Eye (tissue), 1 donor: ENCODE measurements around the gene LGALS8.
"Not testable (repeated sequence)": the region's sequence is repeated elsewhere in the genome, so short reads cannot be mapped to it uniquely, and the experiment has no call there.

Source experiments
- DNase-seq: peaks from one replicate; pipeline ENCODE4 v3.0.0-alpha.2; 2015

The LGALS8 gene

DNA sequence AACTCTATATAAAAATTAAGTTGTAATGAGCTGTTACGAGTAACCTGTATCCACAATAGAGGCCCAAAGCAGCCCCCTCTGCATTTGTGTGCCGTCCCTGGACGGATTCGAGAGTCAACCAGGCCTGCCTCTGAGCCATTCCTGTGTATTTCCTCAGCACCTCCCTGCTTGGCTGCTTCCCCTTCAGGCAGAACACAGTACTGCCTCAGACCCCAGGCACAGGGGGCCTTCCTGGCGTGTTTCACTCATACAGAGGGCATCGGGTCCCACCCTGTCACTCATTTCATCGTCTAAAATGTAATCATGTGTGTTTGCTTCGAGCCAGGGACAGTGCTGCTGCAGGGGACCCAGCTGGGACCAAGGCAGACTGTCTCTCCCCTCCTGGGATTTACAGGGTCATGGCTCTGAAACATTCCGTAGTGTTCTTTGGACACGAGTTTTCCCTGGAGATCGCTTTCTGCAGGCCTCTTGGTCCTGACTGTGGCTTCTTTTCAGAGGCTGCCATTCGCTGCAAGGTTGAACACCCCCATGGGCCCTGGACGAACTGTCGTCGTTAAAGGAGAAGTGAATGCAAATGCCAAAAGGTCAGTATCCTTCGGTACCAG lies 19.4 kb downstream of the LGALS8 start:
- peak; percentile 46 for DNase-seq

DNA sequence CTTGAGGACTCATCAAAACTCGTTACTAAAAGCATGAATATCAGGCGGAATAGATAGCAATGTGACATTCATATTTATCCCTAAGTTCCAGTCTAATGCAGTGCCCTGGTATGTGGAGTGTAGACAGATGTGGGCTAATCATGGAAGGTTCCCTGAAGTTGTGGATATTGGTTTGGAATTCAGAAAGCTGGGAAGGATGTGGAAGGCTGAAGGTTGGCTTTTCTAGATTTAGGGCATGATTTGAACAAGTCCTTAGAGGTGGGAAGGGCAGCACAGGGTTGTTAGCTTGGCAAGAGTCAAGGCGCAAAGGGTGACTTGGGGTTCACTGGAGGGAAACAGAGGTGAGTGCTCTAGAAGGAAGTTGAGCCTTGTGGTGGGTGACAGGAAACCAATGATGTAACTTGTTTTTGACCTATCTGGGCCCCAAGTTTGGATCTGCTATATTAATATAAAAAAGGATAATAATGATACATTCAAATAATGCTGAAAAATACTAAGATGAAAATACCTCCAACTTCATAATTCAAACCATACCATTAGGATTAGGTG lies 21.9 kb downstream of the LGALS8 start:
- no peak for DNase-seq

DNA sequence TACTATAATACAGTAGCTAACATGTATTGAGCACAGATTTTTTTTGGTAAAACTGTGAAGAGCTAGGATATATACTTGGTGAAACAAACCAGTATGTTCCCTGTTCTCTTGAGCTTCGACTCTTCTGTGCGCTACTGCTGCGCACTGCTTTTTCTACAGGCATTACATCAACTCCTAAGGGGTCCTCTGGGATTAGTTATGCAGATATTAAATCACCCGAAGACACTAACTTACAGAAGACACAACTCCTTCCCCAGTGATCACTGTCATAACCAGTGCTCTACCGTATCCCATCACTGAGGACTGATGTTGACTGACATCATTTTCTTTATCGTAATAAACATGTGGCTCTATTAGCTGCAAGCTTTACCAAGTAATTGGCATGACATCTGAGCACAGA lies 24.7 kb downstream of the LGALS8 start:
- no peak for DNase-seq

DNA sequence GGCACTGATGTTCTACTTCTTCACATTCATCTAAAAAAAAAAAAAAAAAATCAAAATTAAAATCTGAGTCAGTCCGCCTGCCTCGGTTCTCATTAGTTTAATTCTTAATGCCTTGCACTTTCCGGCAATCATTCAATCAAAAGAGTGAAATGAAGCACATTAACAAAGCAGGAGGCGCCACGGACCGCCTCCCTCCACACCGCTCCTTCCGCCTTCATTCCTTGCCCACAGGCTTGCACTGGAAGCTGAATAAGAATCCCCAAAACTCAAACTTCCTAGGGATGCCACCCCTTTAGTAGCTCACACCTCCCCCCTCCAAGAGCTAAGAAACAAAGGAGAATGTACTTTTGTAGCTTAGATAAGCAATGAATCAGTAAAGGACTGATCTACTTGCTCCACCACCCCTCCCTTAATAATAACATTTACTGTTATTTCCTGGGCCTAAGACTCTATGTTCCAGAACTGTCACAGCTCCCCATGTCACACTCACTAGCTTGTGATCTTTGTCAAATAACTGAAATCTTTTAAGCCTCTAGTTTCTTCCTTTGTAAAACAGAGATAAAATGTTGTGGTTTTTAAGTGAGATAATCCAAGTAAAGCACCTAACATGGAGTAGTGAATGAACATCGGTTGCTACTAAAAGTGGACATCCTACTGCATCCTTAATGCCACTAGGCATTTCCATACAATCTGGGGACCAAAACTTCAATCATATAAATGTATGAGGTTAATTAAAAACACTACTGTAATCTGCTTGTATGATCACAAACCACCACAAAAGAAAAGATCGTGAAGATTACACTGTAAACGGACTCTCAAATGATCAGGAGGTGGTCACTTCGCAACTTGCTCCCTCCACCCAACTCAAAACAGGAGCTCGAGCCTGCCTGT lies 27.4 kb downstream of the LGALS8 start:
- no peak for DNase-seq

DNA sequence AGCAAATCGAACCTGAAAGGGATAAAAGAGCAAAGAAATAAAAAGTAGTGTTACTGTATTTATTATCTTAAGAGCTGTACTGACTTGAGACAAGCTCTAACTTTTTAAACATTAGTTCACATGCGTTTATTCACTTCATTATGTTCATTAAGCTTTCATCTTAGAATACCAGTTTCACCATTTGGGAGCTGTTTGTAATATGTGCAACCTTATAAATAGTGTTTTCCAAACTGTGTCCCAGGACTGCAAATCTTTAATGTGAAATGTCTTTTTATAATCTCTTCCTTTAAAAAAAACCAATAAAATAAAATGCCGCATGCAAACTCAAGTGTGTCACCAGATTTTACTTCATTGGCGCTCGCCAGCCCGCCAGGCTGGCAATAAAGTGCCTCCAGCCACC lies 28.3 kb downstream of the LGALS8 start:
- DNase-seq = no peak

DNA sequence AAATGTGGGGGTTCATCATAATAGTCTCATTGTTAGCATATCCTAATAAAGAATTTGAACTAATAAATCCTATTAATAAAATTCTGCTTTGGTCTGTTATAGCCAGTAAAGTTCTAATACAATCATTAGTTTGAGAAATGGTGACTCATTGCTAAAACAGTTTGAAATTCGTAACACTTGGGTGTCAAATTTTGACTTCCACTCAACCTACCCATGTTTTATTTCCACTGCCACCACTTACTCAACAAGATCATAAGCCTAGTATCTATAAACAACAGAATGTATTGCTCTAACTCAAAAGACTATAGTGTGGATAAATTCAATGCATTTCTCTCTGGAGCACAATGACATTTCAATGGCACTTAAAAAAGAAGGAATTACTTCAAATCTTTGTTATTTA lies 29.1 kb downstream of the LGALS8 start:
- no peak for DNase-seq

DNA sequence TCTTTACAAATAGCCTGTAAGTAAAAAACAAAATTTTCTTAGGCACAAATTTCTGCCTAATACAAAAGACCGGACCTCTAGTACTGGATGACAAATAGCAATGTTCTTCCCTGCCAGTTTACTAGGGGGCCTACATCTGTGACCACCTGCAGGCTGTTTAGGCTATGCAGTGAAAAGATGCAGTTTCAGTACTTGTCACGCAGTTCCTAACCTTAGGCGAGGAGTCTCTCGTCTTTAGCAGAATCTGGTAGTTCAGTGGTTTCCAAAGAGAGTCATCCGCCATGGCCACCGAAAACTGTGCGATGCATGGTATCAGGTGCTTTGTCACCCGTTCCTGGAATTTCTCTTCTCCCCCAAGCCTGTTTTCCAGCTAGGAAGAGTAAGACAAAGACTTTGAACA lies 29.6 kb downstream of the LGALS8 start:
- DNase-seq = no peak

DNA sequence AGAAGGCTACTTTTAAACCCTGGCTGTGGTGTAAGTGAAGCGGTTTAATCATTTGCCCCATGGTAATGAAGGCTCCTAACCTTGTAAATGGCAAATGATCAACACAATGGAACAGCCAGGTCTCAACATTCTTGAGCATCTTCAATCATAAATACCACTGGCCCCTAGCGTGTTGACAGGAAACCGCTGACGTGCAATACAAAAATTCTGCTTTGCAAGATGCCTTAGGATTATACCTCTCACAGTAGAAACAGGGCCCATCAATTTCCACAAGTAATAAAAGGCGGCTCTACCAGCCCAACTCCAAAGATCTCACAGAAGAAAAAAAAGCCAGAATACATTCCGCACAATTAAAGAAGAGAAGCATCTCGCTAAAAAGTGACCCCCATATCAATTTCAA lies 32.8 kb downstream of the LGALS8 start:
- DNase-seq = no peak

DNA sequence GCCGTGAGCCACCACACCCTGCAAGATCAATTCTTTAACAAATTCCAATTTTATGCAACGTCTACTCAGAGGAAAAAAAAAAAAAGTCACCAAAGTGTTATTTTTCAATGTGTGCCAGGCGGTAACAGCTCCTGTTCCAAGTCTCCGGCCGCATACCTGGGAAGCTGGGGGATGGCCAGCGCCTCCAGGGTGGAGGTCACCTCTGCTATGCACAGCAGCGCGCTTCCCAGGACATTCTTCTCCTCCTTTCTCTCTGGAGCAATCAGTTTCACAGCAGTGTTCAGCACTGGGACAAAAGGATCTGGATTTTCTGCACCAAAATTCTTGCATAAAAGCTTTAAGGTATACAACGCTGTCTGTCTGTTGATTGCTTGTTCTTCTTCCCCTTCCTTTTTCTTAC lies 34.3 kb downstream of the LGALS8 start:
- no peak for DNase-seq

DNA sequence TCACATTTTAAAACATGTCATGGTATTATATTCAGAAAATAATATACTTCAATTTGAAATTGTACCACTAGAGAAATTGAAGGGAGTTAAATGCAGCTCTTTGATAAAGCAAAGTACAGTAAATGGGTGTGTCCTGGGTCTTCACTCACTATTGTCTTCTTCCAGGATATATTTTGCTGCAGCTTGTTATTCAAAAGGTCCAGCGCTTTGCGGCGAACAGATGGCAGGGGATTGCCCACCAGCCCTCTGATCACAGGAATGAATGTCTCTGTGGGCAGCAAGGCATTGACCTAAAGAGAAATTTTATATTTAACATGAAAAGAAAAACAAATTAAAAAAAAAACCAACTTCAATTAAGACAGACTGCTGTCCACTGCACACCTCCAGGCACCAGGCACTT lies 35.1 kb downstream of the LGALS8 start:
- no peak for DNase-seq

DNA sequence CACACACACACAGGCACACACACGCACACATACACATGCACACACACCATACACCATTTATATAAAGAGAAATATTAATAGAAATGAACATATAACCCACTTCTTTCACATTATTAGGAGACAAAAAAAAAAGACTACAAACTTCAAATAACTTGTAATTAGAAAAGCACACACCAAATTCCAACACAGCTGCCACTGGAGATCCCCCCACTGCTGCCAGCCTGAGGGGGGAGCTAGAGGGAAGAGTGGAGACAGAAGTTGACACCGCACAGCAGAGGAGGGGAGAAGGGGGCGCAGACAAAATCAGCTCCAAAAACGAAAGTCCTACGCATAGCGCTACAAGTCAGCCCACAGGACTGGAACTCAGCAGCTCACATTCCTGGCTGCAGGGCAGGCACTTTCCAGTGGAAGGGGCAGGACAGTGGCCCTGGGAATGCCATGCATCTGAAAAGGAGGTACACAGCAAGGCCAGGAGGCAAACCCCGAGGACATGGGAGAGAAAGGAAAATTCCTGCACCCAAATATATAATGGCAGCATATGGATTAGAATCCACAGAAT lies 36.5 kb downstream of the LGALS8 start:
- DNase-seq = no peak

DNA sequence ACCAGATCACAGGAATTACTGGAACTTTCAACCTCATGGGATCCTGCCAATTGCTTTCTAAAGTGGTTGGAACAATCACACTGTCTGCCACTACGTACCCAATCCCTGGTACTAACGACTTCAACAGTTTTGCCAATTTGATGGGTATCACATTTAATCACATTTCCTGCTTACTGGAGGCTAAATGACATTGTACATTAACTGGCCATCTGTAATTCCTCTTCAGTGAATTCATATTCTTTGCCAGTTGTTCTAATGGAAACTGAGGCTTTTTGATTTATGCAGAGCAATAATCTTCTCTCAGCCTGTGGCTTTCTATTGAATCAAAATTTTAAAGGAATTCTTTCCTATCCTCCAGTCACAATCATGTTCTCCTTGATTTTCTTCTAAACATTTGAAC lies 38.2 kb downstream of the LGALS8 start:
- no peak for DNase-seq

DNA sequence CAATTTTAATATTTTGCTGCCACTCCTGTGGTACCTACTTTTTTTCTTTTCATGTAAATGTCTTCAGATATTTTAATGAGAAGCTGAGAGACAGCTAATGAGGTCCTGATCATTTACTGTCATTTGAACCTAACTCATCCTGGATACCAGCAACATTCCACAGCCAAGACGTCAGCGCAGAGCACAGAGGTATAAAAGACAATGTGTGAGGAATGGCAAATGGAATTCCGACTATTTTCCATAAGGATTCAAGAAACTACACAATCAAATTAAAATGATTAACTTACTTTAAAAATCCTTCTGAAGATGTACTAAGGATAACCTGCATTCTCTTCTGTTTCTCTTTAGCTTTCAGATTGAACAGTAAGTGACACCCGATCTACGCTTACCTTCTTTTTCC lies 41.7 kb downstream of the LGALS8 start:
- no peak for DNase-seq

DNA sequence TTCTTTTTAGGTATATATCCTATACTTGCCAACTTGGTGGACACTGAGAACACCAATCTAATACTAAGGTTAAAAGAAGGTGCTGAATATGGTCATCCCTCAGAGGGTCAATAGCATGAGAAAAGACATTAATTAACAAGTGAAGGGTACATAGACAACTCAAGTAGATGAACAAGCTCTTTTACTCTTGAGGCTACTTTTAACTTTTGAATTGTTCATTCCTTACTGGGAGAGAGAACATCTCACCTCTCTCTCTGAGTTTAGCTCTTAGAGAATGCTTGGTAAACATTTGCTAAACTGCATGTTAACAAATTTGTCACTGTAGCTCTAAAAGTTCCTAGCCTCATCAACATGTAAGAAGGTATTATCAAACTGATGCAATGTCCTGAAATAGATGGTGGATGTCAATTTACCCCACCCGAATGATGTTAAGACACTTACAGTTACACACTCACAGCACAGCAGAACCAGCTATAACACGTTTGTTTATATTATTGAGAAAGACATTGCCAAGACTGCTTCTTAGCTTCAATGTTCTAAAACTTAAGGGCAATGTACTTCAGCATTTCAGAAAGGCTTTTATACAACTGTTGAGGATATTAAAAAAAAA lies 44.6 kb downstream of the LGALS8 start:
- DNase-seq = no peak

DNA sequence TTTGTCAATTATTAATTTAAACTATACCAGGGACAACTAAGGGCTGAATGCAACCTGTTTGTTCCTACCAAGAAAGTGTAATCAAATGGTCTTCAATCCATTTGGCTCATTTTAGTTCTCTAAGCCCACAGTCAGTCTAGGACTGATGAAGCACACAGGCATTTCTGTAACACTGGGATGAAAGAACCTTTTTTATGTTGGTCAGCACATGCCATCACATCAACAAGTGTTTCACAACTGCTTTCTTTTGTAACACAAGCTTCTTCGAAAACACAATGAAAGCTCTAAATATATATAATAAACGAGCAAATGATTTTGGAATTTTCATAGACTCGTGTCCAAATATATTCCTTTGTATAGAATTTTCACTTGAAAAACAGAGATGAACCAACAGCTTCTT lies 51.7 kb downstream of the LGALS8 start:
- DNase-seq = no peak

DNA sequence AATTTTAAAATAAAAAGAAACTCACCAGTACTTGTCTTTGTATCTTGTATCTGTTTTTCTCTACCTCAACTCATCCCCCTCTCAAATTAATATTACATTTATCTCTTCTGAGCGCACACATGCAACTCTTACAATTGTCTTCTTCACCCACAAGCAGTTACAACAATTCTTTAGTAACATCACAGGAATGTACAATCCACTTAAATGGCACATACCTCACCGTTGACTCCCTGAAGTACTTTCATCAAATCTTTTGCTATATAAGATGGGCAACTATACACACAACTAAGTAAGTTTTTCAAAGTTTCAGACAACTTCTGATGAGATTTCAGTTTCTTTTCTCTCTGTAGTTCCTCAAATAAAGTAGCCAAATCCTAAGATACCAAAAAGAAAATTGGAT lies 52.2 kb downstream of the LGALS8 start:
- DNase-seq = no peak

DNA sequence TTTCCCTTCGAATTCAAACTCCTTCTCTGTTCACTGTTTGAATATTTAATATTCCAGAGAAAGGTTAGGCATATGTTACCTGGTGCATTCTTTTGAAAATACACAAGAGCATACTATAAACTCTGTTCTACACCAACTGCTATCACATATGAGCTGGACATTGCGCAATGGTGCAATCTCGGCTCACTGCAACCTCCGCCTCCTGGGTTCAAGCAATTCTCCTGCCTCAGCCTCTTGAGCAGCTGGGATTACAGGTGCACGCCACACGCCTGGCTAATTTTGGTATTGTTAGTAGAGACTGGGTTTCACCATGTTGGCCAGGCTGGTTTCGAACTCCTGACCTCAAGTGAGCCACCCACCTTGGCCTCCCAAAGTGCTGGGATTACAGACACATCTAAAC lies 53.3 kb downstream of the LGALS8 start:
- DNase-seq = not testable (repeated sequence)

DNA sequence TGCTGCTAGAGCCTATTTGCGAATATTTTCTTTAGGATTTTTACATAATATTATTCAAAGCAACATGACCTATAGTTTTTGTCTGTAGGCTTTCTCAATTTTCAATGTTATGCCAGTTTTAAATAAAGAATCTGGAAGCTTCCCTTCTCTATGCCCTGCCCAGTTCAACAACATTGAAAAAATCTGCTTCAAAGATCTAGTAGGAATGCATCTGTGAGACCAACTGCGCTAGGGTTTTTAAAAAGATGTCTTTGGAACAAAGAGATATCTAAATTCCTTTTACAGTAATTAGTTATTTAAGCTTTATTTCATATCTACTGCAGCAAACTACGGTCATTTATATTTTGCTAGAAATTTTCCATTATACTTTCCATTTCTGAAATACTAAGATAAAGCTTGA lies 54.9 kb downstream of the LGALS8 start:
- DNase-seq = no peak

DNA sequence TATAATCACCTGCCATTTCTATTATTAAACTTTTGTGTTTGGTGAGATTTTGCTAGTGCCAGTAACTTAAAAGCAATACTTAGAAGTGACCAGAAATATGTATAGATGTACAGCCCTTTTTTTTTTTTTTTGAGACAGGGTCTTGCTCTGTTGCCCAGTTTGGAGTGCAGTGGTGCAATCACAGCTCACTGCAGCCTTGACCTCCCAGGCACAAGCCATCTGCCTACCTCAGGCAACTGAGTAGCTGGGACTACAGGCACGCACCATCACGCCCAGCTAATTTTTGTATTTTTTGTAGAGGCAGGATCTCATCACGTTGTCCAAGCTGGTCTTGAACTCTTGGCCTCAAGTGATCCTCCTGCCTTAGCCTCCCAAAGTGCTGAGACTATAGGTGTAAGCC lies 56.6 kb downstream of the LGALS8 start:
- not testable (repeated sequence) for DNase-seq

DNA sequence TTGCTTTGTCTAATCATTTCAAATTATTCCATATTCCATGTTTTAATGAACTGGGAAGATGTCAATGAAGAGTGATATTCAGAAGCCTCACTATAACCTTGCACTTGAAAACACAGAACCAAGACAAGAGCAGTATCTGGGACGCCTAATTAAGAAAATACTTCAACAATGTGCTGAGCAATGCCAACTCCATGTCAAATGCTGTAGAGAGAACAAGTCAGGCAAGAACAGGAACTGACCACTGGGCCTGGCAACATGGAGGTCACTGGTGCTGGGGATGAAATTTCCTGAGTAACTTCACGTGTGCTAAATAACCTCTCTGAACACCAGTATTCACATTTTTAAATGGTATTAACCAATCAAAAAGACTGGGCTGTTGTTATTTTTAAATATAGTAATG lies 57.7 kb downstream of the LGALS8 start:
- no peak for DNase-seq

DNA sequence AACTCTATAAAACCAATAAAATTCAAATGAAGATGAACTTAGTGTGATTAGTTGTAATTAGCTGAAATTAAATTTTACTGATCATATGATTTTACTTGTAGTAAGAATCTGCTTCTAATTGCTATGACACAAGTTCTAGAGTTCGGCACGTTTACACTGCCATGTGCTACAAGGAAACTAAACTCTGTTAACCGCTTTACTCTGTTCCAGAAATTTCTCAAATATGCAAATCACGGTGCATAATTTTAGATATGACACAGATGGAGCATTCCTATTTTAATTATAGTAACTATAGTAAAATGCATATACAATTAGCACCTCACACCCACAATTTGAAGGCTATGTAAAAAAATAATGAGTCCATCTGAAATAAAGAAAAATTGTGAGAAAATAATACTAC lies 65.7 kb downstream of the LGALS8 start:
- no peak for DNase-seq

DNA sequence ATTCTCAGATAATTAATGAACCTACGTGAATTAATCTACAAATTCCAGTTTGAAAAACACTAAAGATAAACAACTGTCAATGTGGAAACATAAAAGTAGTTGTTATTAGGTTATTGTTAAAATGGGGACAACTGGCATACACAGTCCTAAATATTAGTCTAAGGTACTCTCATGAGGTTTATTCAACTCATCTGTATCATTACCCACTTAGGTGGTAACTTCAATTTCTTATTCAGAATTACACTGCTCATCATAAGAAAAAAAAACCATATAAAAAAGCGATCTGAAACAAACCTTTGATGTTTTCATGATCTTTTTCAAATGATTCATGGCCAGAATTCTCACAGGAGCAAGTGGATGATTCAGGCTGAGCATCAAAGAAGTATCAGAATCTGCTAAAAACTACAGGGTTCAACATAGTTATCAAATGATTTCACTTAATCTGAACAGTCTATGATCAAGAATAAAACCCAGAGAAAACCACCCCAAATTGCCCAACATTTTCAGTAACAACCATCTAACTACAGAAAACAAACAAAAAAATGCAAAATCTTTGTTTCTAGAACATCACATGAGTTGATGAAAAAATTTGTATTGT lies 66.9 kb downstream of the LGALS8 start:
- DNase-seq = no peak

DNA sequence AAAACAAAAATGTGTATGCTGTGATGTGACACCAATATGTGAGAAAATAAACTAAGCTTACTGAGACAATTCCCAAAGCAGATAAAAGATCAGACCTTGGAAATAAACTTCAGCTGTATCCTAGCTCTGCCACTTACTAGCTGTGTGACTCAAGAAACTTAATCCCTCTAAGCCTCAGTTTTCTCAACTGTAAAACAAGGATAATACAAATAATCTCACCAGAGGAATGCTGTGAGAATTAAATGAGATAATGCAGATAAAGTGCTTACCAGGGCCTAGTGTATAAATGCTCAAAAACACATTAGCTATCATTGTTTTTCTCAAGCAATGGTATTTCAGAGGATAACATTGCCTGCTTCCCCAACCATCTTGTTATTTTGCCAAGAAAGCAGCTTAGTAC lies 78.4 kb downstream of the LGALS8 start:
- no peak for DNase-seq
